Fibroblast of pulmonary artery (primary cell): Measurements from ENCODE around the gene PMPCA.

Experiments
- DNase-seq: peaks from one replicate; pipeline ENCODE4 v3.0.0-alpha.2; 2010; ENCODE audit warnings: low read depth
- H3K4me3 ChIP-seq: replicated peaks from 2 replicates; pipeline ENCODE4 v1.5.1; 2011; ENCODE audit warnings: low read depth, mild to moderate bottlenecking, control low read depth, low read length, moderate library complexity
- CTCF ChIP-seq: IDR thresholded peaks from 2 replicates; pipeline ENCODE4 v1.5.1; 2011; ENCODE audit warnings: mild to moderate bottlenecking, control low read depth, low read length, inconsistent platforms; ENCODE audit errors: missing control alignments

The PMPCA gene

GRCh38 chr9:136433043-136433715, 22.7 kb downstream of the PMPCA start:
- DNase-seq, result no peak
- H3K4me3 ChIP-seq, result no peak overlapping the region
- no peak for TF ChIP-seq CTCF

GRCh38 chr9:136433849-136434579, 23.6 kb downstream of the PMPCA start:
- no peak overlapping the region for H3K4me3 ChIP-seq
- no peak for TF ChIP-seq CTCF
- DNase-seq, result no peak

GRCh38 chr9:136434580-136435169, 24.2 kb downstream of the PMPCA start:
- TF ChIP-seq CTCF, result no peak
- H3K4me3 ChIP-seq, result no peak overlapping the region
- DNase-seq, result no peak

- no peak for TF ChIP-seq CTCF
- DNase-seq, result no peak
- H3K4me3 ChIP-seq, result no peak overlapping the region
Observed at GRCh38 chr9:136436055-136436634, 25.7 kb downstream of the PMPCA start.

GRCh38 chr9:136437430-136437829, 27.0 kb downstream of the PMPCA start:
- TF ChIP-seq CTCF, result no peak
- peak; percentile 58 for DNase-seq
- H3K4me3 ChIP-seq, result peak overlapping the region; percentile 62

- no peak for TF ChIP-seq CTCF
- peak; percentile 45 for DNase-seq
- peak overlapping the region; percentile 62 for H3K4me3 ChIP-seq
Observed at GRCh38 chr9:136437839-136438547, 27.5 kb downstream of the PMPCA start.
